Transverse colon (tissue), 4 donors: ENCODE measurements around the gene FCHO2. TPM values are rescaled to one million over a fixed set of nuclear protein-coding genes. Genes with fewer than 3 reads are reported as not detected.

ENCODE experiments used
- DNase-seq: peaks from one replicate; pipeline ENCODE4 v3.0.0-alpha.2; 2019
- H3K27ac ChIP-seq, 4 donors: fragments of 200-600 bp; sonication (generic); 2 replicates each; pipeline ENCODE4 v1.5.1; 2016 to 2018; ENCODE audit warnings: inconsistent platforms in 4 of 4
- H3K27me3 ChIP-seq: fragments of 200-600 bp; sonication (generic); 2 replicates; pipeline ENCODE4 v1.5.1; 2017; ENCODE audit warnings: inconsistent platforms
- H3K36me3 ChIP-seq, 4 donors: fragments of 200-600 bp; sonication (generic); 2 replicates each; pipeline ENCODE4 v1.5.1; 2017 to 2019; ENCODE audit warnings: inconsistent platforms in 4 of 4
- H3K4me1 ChIP-seq, 4 donors: fragments of 200-600 bp; sonication (generic); 2 replicates each; pipeline ENCODE4 v1.5.1; 2017 to 2020; ENCODE audit warnings: inconsistent platforms in 4 of 4
- H3K4me3 ChIP-seq, 4 donors: fragments of 200-600 bp; sonication (generic); 1 replicate in 1 of 4; 2 replicates in 3 of 4; pipeline versions ENCODE4 v1.5.1 to v1.6.1; 2017 to 2019; ENCODE audit warnings: inconsistent platforms in 4 of 4
- H3K9me3 ChIP-seq, 2 donors: fragments of 200-600 bp; sonication (generic); 2 replicates each; pipeline ENCODE4 v1.5.1; 2017 to 2019; ENCODE audit warnings: inconsistent platforms in 2 of 2
- CTCF ChIP-seq, 5 experiments: fragments of 200-600 bp in 3 of 5; fragments of 450-650 bp in 2 of 5; sonication (generic) in 3 of 5; IDR thresholded peaks; 1 replicate in 2 of 5; 2 replicates in 3 of 5; pipeline ENCODE4 v1.5.1; 2016 to 2017; ENCODE audit warnings: antibody characterized with exemption in 5 of 5, inconsistent platforms in 3 of 5, mild to moderate bottlenecking in 2 of 5, moderate library complexity in 1 of 5
- EP300 ChIP-seq: sonication (generic); formaldehyde crosslinking; IDR thresholded peaks from one replicate; pipeline ENCODE4 v1.6.1; 2017; ENCODE audit warnings: antibody characterized with exemption, low read depth
- POLR2A ChIP-seq: fragments of 450-650 bp; IDR thresholded peaks from one replicate; pipeline ENCODE4 v1.6.1; 2016; ENCODE audit warnings: antibody characterized with exemption, mild to moderate bottlenecking, moderate library complexity
- POLR2AphosphoS5 ChIP-seq, 3 donors: sonication (generic); formaldehyde crosslinking; IDR thresholded peaks; one replicate each; pipeline ENCODE4 v1.6.1; 2016; ENCODE audit warnings: antibody characterized with exemption in 3 of 3
- WGBS, 2 donors: methylation state at CpG; one replicate each; pipeline ENCODE4 v1.1.5; 2018; ENCODE audit warnings: low coverage in 1 of 2; 5-methylcytosine and 5-hydroxymethylcytosine counted together
- in situ Hi-C, 4 donors: fragments of 200-750 bp; cut with MboI; loops; one replicate each; pipeline versions ENCODE4 v1.15.0 to v1.15.1; 2017; ENCODE audit warnings: low sequenced_read_pairs in 3 of 4, low pct_ligation_motif_present in 1 of 4, low pct_unique_long_range_greater_than_20kb in 1 of 4
- intact Hi-C: fragments of 100-400 bp; cut with DNase I; formaldehyde crosslinking; loops from one replicate; pipeline ENCODE4 v1.15.1; 2023; ENCODE audit warnings: low total_unique reads
- total RNA-seq, 4 donors: library from RNA; depleted of rRNA; stranded (reverse); fragments of >200 nt; gene quantifications; one replicate each; pipeline ENCODE4 v1.1.0, GENCODE V29; 2016

Gene FCHO2
- total RNA-seq, 4 donors from 2014 or later: 25.8 to 45.4 (median 29.2) TPM

GRCh38 chr5:73117088-73117740 lies 161.4 kb downstream of the FCHO2 start:
- no peaks in the 10 kb centered on the region for H3K9me3 ChIP-seq
- TF ChIP-seq POLR2A: no peak
- no peak for TF ChIP-seq POLR2AphosphoS5 (IDR thresholded peaks at IDR 0.05)
- in situ Hi-C loops (no loop called here), intact Hi-C loops (no loop called here)
- H3K27ac ChIP-seq: peak overlapping the region; percentile 79 to 94 (median 89)
- 44 to 50% methylated on average over 2 to 3 of the region's 3 CpGs for WGBS, 2 donors
- H3K27me3 ChIP-seq: peaks cover 18% of the 10 kb centered on the region
- H3K4me3 ChIP-seq: no peak overlapping the region
- no peak for DNase-seq
- H3K36me3 ChIP-seq: no peaks in the 10 kb centered on the region
- H3K4me1 ChIP-seq: peaks cover 0 to 43% (median 30%) of the 10 kb centered on the region in 4 donors

GRCh38 chr5:73118391-73118973 lies 162.6 kb downstream of the FCHO2 start:
- intact Hi-C loops (no loop called here), in situ Hi-C loops (no loop called here)
- 29 to 45% methylated on average over 1 to 5 of the region's 5 CpGs for WGBS, 2 donors
- TF ChIP-seq CTCF (IDR thresholded peaks at IDR 0.05) (no peak), POLR2A (peak; percentile 44), POLR2AphosphoS5 (IDR thresholded peaks at IDR 0.05) (peak; percentile 12 to 79 (median 55)), EP300 (peak; percentile 69)
- peaks cover 18% of the 10 kb centered on the region for H3K27me3 ChIP-seq
- H3K4me3 ChIP-seq: no peak overlapping the region
- peak overlapping the region; percentile 84 to 94 (median 89) for H3K27ac ChIP-seq
- H3K4me1 ChIP-seq: peaks cover 0 to 46% (median 39%) of the 10 kb centered on the region in 4 donors
- peak; percentile 74 for DNase-seq
- H3K36me3 ChIP-seq: no peaks in the 10 kb centered on the region
- no peaks in the 10 kb centered on the region for H3K9me3 ChIP-seq

- H3K4me3 ChIP-seq: peak overlapping the region in 3 of 4 donors; percentile 45 to 63 (median 61)
- H3K27ac ChIP-seq: peak overlapping the region; percentile 84 to 94 (median 89)
- H3K4me1 ChIP-seq: peaks cover 0 to 55% (median 42%) of the 10 kb centered on the region in 4 donors
- 31% methylated on average over 40 of the region's 40 CpGs; no CpG with 5 or more reads in 1 of the 2 donors for WGBS, 2 donors
- in situ Hi-C loops: no loop called here
- DNase-seq: peak; percentile 75
- intact Hi-C loops: no loop called here
- H3K36me3 ChIP-seq: no peaks in the 10 kb centered on the region
- peak; percentile 8 for TF ChIP-seq POLR2A
- no peak for TF ChIP-seq CTCF (IDR thresholded peaks at IDR 0.05)
- peak in 1 of 3 donors; percentile 46 for TF ChIP-seq POLR2AphosphoS5 (IDR thresholded peaks at IDR 0.05)
- TF ChIP-seq EP300: no peak
- no peaks in the 10 kb centered on the region for H3K9me3 ChIP-seq
- H3K27me3 ChIP-seq: peaks cover 18% of the 10 kb centered on the region
Measured at GRCh38 chr5:73119451-73120157, 163.8 kb downstream of the FCHO2 start.

GRCh38 chr5:73120222-73121118 lies 164.6 kb downstream of the FCHO2 start, which contains the start of gene TMEM171:
TMEM171 (plus strand) TSS chr5:73120575; CDS start chr5:73123374, 2,799 bp downstream.
- peak within 1 kb of the TSS; percentile 39 to 63 (median 53) for H3K4me3 ChIP-seq
- DNase-seq: peak; percentile 86
- WGBS, 2 donors: 2% methylated on average over 55 of the region's 94 CpGs; no CpG with 5 or more reads in 1 of the 2 donors
- no peaks in the 10 kb centered on the region for H3K36me3 ChIP-seq
- TF ChIP-seq EP300: no peak
- TF ChIP-seq POLR2AphosphoS5 (IDR thresholded peaks at IDR 0.05): peak; percentile 52 to 94 (median 93)
- TF ChIP-seq CTCF (IDR thresholded peaks at IDR 0.05): no peak
- peak; percentile 76 for TF ChIP-seq POLR2A
- peak within 1 kb of the TSS; percentile 84 to 94 (median 89) for H3K27ac ChIP-seq
- in situ Hi-C loops (no loop called here), intact Hi-C loops (no loop called here)
- peaks cover 18% of the 10 kb centered on the region for H3K27me3 ChIP-seq
- H3K9me3 ChIP-seq: no peaks in the 10 kb centered on the region
- peaks cover 0 to 61% (median 43%) of the 10 kb centered on the region in 4 donors for H3K4me1 ChIP-seq
